OCI-LY7 (cell line): ENCODE measurements around the gene BAG5.

ENCODE experiments used
- EZH2phosphoT487 ChIP-seq: fragments of 200-600 bp; sonication (generic); IDR thresholded peaks from 2 replicates; pipeline ENCODE4 v1.6.1; 2018; ENCODE audit warnings: low read depth, borderline replicate concordance, mild to moderate bottlenecking, mixed run types, antibody characterized with exemption, low read length, moderate library complexity, mixed read lengths
- TF ChIP-seq, protein P1 (sequence below): fragments of 200-600 bp; sonication (generic); conservative IDR thresholded peaks from 2 replicates; pipeline ENCODE4 v1.5.1; 2014; ENCODE audit warnings: mild to moderate bottlenecking, antibody characterized with exemption, low read length, moderate library complexity, mixed read lengths

- TF ChIP-seq, protein P1, sequence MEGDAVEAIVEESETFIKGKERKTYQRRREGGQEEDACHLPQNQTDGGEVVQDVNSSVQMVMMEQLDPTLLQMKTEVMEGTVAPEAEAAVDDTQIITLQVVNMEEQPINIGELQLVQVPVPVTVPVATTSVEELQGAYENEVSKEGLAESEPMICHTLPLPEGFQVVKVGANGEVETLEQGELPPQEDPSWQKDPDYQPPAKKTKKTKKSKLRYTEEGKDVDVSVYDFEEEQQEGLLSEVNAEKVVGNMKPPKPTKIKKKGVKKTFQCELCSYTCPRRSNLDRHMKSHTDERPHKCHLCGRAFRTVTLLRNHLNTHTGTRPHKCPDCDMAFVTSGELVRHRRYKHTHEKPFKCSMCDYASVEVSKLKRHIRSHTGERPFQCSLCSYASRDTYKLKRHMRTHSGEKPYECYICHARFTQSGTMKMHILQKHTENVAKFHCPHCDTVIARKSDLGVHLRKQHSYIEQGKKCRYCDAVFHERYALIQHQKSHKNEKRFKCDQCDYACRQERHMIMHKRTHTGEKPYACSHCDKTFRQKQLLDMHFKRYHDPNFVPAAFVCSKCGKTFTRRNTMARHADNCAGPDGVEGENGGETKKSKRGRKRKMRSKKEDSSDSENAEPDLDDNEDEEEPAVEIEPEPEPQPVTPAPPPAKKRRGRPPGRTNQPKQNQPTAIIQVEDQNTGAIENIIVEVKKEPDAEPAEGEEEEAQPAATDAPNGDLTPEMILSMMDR, result no peak
- TF ChIP-seq EZH2phosphoT487, result no peak
Measured at GRCh38 chr14:103517721-103518421, 44.6 kb downstream of the BAG5 start.
